ENCODE measurements around the gene FNIP2.
A peak's percentile ranks its signal among the peaks of the same experiment; 100 is the strongest.
"Not testable (repeated sequence)": the region's sequence is repeated elsewhere in the genome, so short reads cannot be mapped to it uniquely, and the experiment has no call there.

FNIP2 gene

DNA sequence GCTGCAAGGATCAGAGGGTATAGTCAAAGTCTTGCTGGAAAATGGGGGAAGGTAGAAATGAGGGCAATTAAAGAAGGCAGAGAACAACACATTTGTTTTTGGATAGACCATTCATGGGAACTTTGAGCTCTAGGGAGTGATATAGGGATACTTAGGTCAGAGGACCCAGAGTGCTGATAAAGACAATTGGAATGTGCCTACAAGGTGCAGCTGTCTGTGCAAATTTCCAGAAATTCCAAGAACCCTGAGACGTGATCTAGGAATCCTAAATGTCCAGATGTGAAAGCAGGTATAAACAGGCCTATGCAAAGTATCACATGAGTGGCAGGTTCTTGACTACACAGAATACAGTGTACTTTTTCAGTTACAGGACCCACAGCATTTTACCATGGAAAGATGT is 24.2 kb downstream of the FNIP2 start:
- DNase-seq (ENCODE audit: low spot score): no peak

- DNase-seq (ENCODE audit: low spot score): not testable (repeated sequence)
These were observed 24.6 kb downstream of the FNIP2 start for GRCh38 chr4:158793430-158793829.

- DNase-seq (ENCODE audit: low spot score): no peak
These were observed 27.7 kb downstream of the FNIP2 start for GRCh38 chr4:158796370-158797140.

- no peak for DNase-seq (ENCODE audit: low spot score)
These were observed 29.2 kb downstream of the FNIP2 start for GRCh38 chr4:158798062-158798461.

DNA sequence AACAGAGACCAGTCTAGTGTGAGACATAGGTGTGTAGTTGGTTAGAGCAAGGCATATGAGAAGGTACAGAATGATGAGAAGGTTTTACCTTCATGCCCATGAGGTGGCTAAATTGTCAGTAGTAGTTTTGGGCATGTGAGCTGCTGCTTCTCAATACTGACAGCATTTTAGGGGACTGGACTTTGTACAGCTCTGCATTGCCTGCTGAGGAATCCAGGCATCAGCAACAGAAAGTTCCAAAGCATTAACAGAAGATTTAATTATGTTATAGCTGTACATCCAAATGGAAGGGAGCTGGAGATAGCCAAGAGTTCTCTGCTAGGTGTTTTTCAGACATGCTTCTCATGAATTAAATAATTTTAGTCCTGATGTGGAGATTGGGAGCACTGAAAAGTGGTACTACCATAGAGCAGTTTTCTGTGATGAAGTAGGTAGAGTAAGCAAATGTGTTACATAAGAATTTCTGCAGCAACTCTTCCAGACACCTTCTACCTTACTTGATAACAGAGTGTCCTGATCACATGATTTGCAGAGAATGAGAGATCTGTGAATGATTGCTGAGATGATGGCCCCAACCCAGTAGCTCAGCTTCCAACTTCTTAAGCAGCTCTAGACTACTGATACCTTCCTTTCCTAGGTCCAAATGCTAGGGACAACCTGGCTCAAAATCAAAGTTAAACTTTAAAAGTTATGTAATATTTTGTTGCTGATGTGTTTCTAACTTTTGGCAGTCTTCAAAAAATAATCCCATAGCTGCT is 30.4 kb downstream of the FNIP2 start:
- DNase-seq (ENCODE audit: low spot score): no peak

DNA sequence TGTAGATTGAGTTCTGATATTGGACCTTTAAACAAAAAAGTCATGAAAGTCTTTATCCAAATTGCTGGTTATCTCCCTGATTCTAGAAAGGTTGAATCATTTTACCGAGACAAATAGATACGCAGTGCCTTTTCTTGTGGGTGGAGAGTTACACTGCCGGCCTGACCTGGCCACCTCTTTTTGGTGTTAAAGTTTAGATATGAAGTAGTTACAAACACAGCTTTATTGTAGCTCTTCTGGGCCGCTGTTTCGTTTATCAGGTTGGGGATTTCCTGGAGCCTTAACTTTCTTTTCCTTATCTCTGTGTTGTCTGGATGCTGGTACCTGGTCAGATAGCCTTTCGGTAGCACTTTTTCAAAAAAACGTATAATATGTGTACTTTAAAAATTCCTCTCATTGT is 31.0 kb downstream of the FNIP2 start:
- DNase-seq (ENCODE audit: low spot score): no peak

- DNase-seq (ENCODE audit: low spot score): no peak
These were observed 32.2 kb downstream of the FNIP2 start for GRCh38 chr4:158801066-158801465.

- no peak for DNase-seq (ENCODE audit: low spot score)
These were observed 32.9 kb downstream of the FNIP2 start for GRCh38 chr4:158801677-158802076.

DNA sequence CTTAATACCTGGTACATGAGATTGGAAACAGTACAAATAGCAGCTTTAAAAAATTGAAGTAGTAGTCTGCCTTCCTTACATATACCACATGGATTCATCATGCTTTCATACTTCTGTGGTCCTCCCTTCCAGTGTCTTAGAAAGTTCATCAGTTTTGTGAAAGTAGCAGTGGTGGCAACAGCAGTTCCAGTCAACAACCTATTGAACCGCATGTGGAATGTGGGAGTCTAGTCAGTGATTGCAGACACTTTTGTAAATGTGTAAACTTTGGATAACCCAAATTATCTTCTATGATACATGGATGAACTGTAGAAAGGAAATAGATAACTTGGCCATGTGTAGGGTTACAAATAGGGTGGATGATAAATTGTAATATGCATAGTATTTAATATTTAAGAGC is 34.1 kb downstream of the FNIP2 start:
- no peak for DNase-seq (ENCODE audit: low spot score)

- DNase-seq (ENCODE audit: low spot score): no peak
These were observed 37.0 kb downstream of the FNIP2 start for GRCh38 chr4:158805635-158806471.

GRCh38 chr4:158807691-158808090 is 38.9 kb downstream of the FNIP2 start:
- no peak for DNase-seq (ENCODE audit: low spot score)

GRCh38 chr4:158808399-158808798 is 39.6 kb downstream of the FNIP2 start:
- DNase-seq (ENCODE audit: low spot score): no peak

- DNase-seq (ENCODE audit: low spot score): not testable (repeated sequence)
These were observed 40.4 kb downstream of the FNIP2 start for GRCh38 chr4:158809208-158809607.

GRCh38 chr4:158809611-158810486 is 41.0 kb downstream of the FNIP2 start:
- no peak for DNase-seq (ENCODE audit: low spot score)

DNA sequence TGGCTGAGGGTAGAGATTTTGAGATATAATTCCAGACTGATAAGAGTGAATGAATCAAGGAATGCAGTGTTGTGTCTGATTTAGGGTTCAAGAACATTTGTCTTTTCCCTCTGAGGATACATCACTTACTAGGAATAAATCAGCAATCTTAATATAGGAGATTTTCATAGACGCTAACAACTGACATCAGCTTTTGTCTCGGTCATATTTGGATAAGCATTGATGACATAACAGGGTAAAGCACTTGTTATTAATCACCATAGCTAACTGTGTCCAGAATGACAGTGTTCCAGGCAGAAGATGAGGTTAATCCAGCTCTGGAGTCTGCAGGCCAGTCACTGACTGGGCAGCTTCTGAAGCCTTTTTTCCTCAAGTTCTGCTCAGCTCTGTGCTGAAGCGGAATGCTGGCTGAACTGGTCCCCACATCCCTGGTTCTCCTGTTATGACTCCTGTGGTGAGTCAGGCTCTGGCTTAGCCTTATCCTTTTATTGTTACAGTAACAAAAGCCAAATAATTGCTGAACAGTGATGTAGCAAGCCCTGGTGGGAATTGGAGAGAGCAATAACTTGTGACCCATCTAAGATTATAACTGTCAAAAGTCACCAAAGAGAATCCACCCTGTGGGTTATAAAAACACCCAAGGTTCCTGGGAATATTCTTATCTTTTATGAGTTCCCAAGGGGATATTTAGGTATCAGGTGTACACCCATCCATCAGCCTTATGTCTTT is 41.8 kb downstream of the FNIP2 start:
- DNase-seq (ENCODE audit: low spot score): no peak

- no peak for DNase-seq (ENCODE audit: low spot score)
These were observed 42.4 kb downstream of the FNIP2 start for GRCh38 chr4:158811216-158811540.

- peak; percentile 51 for DNase-seq (ENCODE audit: low spot score)
These were observed 42.9 kb downstream of the FNIP2 start for GRCh38 chr4:158811704-158812103.

DNA sequence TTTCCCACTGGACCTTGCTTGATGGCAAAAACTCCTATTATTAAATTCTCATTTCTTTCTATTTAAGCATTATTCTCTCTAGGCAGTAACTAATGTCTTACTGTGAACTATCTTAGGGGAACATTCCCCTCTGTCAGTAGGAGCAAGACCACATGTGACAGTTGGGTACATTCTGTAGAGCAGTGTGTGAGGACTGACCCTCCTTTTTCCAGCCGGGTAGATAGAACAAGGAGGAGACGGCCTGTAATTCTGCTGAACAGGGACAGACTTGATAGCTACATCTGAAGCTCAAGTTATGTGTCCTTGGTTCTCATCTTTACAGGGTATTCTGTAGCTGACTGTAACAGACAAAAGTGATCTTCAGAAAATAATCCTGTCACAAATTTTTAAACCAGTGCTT is 43.3 kb downstream of the FNIP2 start:
- no peak for DNase-seq (ENCODE audit: low spot score)

- DNase-seq (ENCODE audit: low spot score): no peak
These were observed 43.7 kb downstream of the FNIP2 start for GRCh38 chr4:158812543-158812942.

DNA sequence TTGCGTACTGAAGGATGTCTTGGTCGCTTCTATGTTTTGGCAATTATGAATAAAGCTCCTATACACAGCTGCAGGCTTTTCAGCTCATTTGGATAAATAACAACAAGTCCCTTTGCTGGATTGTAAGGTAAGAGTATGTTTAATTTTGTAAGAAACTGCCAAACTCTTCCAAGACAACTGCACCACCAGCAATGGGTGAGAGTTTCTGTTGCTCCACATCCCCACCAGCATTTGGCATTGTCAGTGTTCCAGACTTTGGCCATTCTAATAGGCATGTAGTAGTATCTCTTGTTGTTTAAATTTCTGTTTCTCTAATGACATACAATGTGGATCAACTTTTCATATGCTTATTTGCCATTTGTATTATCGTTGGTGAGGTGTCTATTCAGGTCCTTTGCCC is 44.3 kb downstream of the FNIP2 start:
- no peak for DNase-seq (ENCODE audit: low spot score)

GRCh38 chr4:158814207-158814606 is 45.4 kb downstream of the FNIP2 start:
- no peak for DNase-seq (ENCODE audit: low spot score)

Measured in globus pallidus (tissue), 1 donor.